Fibroblast of skin of back (primary cell): ENCODE measurements around the gene RNU1-1.
"Not testable (repeated sequence)": the region's sequence is repeated elsewhere in the genome, so short reads cannot be mapped to it uniquely, and the experiment has no call there.

Source experiments
- DNase-seq: peaks from one replicate; pipeline ENCODE4 v3.0.0-alpha.2; 2013

Gene RNU1-1

GRCh38 chr1:16521288-16521583, 7.2 kb upstream of the RNU1-1 start:
- no peak for DNase-seq

DNA sequence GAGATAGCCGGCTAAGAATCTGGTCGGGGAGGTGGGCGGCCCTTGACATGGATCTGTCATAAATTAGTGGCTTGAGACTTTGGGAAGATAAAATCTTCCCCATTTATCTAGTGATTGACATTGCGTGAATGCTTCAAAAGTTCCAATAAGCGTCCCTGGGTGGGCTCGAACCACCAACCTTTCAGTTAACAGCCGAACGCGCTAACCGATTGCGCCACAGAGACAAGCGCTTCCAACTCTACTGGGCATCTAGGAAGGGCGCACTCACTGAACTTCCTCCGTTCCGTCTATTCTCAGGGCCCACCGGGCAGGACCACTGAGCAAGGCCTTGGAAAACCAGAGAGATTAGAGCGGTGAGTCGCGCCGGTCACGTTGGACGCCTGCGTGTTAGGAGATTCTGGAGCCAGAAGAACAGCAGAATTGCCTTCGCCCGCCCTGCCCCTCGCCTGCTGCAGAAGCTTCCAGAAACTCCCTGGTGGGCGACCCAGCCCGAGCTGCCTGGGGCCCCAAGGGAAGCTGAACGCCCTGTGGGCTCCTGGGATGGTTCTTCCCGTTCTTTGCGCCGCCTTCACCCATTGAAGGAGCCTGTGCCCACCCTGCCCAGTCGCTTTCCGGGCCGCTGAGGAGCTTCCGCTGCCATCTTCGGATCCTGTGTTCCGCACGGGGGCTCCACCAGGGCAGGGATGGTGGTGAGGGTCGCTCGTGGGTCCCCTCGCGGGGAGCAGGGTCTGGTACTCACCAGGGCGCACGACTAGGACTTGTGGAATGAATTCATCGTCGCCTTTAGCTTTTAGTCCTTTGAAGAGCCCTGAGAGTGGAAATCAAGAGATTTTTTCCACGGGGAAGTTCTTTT, 6.6 kb upstream of the RNU1-1 start:
- not testable (repeated sequence) for DNase-seq

DNA sequence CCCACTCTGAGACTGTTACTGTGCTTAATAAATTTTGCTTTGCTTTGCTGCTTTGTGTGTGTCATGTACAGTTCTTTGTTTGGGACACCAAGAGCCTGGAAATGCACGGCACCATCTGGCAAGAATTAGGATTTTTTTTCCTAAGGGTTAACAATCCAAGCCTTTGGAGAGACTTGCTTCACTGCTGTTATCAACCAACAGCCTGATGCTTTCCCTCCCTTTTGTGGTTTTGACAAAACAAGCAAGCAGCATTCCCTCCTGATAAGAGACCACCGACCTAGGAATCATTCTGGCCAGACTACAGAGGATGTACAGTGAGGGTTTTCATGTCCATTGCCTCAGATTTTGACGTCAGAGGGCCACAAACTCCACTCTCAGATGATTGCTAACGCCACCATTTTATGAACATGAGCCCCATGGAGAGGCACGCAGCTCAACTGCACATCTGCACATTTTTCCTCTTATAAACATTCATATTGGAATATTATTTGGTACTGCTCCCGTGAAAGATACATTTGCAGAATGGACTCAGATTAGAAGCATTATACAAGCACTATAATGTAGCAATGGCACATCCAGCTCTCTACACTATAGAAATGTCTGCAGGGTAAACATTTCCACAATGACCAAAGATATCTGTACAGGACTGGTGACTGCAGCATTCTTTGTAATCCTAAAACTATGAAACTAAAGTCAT, 5.3 kb upstream of the RNU1-1 start:
- not testable (repeated sequence) for DNase-seq

DNA sequence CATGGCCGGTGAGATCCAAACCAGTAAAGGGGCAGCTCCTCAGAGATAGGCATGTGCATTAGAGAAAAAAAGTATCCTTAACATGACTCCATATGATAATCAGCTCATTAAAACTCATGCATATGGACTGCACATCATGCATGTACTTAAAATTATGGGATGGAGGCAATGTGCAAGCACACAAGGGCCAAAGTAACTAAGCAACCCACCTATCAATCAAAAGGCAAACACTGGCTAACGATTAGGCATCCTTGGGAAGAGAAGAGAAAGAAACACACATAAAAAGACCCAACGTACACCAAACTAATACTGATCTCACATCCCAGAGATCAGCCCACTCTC, 4.8 kb upstream of the RNU1-1 start:
- DNase-seq, result not testable (repeated sequence)

- not testable (repeated sequence) for DNase-seq
Measured at GRCh38 chr1:16516694-16517410, 2.8 kb upstream of the RNU1-1 start.

DNA sequence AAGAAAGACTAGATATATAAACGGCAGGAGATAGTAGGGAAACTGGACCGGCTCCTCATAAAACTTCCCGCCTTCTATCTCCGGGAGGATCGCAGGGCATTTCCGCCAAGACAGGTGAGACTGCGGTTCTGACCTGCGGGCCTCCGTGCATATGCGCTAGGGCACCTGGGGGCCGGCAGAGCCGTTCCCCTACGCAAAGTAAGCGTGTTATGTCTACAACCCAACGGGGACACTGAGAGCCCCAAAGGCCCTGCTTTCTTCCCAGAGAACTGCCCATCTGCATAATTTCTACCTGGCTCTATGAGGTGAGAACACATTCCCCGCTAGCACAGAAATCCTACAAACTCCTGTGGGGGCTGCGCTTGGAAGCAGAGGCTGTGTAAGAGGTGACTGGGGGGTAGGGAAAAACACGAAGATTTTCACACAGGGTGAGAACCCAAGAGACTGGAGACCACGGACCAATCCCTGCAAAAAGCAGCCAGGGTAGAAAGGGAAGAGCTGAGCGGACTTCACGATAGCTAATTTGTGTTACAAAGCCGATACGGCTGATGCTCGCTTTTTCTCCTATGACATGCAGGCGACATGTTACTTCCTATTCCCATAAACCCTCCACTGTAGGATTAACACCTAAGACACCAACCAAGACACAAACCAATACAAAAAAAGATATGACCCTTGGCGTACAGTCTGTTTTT, 526 bp downstream of the RNU1-1 start:
- peak; percentile 98 for DNase-seq

DNA sequence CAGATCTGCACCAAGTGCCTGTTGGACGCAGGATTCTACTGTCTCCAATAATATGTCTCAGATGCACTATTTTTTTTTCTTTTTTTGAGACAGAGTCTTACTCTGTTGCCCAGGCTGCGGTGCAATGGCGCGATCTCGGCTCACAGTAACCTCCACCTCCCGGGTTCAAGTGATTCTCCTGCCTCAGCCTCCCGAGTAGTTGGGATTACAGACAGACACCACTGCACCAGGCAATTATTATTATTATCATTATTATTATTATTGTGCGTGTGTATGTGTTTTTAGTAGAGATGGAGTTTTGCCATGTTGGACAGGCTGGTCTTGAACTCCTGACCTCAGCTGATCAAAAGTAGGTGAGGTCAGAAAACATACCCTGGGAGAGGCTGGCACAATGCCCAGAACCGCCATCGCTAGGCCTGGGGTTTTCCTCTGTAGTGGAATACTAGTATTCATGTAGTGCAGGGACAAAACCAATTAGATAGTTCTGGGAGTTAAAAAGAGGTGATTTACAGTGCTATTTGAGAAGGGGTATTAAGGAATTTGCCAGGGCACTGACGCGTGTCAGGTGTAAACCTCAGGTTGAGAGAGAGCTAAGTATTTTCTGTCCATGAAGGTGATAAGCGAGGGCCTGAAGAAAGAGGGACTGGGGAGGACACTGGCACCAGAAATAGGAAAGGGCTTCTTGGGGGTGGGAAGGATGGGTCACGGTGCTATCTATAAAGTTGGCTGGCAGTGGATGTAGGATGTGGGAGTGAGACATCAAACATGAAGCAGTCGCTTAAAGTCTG, 1.3 kb downstream of the RNU1-1 start:
- not testable (repeated sequence) for DNase-seq

DNA sequence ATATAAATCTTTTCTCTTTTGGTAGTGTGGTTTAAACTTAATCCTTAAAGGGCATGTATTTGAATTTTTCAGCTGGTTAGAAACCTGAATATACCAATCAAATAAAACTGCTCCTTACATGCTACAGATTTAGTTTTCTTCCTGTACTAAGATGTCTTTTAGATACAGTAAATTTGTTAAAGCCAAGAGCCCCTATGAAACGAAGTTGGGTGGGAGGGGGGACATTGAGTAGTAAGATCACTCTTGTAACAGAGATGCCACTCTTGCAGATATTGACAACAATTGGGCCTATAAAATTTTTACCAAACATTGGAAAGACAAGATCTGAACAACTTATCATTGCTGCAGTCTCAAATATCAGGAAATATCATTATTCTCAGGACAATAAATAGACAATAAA, 2.2 kb downstream of the RNU1-1 start:
- DNase-seq, result not testable (repeated sequence)

- peak; percentile 30 for DNase-seq
Measured at GRCh38 chr1:16508861-16509445, 5.1 kb downstream of the RNU1-1 start.

GRCh38 chr1:16506364-16507136, 7.5 kb downstream of the RNU1-1 start:
- not testable (repeated sequence) for DNase-seq

DNA sequence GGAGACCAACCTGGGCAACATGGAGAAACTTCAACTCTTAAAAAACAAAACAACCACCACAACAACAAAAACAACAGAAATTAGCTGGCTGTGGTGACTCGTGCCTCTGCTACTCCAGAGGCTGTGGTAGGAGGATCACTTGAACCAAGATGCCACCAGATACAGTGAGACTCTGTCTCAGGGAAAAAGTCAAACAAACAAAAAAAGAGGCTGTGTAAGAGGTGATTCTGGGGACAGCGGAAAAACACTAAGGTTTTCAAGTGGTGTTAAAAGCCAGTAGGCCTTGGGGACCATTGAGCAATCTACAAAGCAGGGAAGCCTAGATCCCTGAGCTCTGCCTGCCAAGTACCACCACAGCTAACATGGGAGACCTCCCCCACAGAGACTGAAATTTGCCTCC, 8.2 kb downstream of the RNU1-1 start:
- peak; percentile 24 for DNase-seq

DNA sequence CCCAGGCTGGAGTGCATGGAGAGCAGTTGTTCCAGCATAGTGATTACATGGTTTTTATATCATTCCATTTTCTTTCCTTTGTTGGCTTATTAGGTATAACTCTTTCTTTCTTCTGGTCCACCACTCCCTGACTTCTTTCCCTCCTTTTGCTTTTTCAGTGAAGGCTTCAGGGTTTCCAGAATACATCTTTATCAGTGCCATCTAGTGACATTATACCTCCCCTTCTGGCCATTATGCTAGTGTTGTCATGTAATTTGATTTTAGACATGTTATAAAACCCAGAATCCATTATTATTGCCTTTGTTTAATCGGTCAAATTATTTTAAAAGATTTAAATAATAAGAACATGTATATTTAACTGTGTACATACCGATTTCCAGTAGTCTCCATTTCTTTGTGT, 10.6 kb downstream of the RNU1-1 start:
- DNase-seq, result no peak

DNA sequence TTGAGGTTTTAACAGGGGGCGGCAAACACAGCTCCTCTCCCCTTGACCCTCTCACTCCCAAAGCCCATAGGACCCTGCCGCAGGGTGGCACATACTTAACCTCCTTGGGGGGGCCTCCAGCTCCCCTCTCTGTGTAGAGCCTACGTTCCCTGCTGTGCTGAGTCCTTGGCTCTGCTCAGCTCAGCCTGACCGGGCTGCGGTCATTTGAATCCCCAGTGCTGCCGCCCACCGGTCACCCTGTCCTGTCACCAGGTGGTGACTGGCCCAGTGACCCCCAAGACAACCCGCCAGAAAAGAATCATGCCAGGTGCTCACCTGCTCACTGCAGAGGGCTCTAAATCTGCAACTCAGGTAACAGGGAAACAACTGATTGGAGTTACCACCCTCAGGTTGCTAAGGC, 12.6 kb downstream of the RNU1-1 start:
- DNase-seq, result not testable (repeated sequence)

DNA sequence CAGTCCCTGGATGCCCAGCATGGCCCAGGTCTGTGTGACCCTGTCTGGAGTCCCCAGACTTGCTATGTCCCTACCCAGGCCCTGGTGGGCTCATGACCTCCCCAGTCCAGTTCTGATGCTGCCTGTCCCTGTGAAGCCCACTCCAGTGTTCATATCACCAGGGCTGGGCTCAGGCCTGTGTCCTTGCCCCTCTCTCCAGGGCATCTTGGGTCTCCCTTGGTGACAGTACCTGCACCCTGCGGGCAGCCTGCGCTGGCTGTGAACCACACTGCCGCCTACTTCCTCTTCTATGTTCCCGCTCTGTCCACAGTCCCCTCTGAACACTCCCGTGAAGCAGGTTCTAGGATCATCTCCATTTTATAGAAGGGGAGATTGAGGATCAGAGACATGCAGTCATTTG, 13.1 kb downstream of the RNU1-1 start:
- not testable (repeated sequence) for DNase-seq

- not testable (repeated sequence) for DNase-seq
Measured at GRCh38 chr1:16500466-16500865, 13.6 kb downstream of the RNU1-1 start.

DNA sequence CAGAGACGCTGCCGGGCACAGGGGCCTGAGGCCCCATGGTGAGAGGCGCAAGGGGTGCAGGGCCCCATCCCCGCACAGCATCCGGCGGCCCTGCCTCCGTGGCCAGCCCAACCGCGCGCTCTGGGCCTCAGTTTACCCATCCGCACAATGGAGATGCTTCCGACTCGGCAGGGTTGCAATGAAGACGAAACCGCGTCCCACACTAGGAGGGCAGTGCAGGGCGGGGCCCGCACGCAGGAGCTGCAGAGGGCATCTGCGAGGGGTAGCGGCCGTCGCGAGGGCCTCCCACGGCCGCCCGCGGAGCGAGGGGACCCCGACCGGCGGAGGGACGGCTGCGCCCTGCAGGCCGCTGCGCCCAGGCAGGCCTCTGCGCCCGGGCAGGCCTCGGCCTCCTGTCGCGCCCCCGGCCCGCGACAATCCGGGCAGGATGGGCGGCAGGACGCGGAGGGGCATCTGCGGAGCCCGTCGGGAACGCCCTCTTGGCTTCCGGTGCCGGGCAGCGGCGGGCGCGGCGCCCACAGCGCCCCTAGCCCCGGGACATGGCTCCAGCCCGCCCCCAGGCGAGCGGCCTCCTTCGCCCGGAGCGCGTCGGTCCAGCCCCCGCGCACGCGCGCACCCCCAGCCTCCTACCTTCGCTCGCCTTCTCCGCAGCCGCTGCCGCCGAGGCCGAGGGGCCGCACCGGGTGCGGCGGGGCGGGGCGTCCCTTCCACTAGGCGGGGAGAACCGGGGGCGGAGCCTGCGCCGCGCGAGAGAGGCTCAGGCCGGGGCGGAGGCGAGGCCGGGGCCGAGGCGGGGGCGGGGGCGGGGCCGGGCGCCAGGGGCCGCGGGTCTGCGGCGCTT, 15.3 kb downstream of the RNU1-1 start:
- peak; percentile 88 for DNase-seq

DNA sequence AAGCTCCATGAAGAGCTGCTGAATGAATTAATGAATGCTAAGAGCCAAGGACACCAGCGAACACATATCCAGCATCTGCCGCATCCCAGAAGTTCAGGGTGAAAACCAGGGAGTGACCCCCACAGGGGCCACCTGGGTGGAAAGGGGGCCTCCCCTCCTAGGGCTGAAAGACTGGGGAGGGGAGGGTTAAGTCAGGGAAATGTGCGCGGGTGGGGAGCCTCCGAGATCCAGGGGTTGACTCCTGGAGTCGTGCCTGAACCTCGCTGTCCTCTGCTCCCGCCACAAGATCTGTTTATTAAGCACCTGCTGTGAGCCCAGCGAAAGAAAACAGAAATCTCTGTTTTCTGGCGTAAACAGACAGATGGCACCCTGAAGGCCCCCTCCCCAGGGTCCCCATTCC, 16.0 kb downstream of the RNU1-1 start:
- not testable (repeated sequence) for DNase-seq

- DNase-seq, result peak; percentile 5
Measured at GRCh38 chr1:16497474-16497904, 16.6 kb downstream of the RNU1-1 start.

GRCh38 chr1:16493731-16494130, 20.4 kb downstream of the RNU1-1 start:
- DNase-seq, result not testable (repeated sequence)

DNA sequence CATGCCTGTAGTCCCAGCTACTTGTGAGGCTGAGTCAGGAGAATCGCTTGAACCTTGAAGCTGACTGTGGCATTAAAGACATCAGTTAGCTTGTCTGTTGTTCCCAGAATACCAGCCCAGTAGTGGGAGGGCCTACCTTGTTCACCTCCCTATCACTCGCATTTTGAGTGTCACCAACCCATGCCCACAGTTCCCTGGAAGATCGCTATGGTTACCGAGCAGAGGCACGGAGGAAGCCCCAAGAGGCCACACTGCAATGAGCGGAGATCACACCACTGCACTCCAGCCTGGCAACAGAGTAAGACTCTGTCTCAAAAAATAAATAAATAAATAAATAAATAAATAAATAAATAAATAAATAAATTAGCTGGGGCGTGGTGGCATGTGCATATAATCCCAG, 21.1 kb downstream of the RNU1-1 start:
- DNase-seq, result not testable (repeated sequence)
